Inferior parietal cortex (tissue), 1 donor: ENCODE measurements around the gene PLAAT2.
"Not testable (repeated sequence)": the region's sequence is repeated elsewhere in the genome, so short reads cannot be mapped to it uniquely, and the experiment has no call there.

ENCODE experiments used
- DNase-seq: peaks from one replicate; pipeline ENCODE4 v3.0.0-alpha.2; 2016; ENCODE audit errors: extremely low spot score

Gene PLAAT2

DNA sequence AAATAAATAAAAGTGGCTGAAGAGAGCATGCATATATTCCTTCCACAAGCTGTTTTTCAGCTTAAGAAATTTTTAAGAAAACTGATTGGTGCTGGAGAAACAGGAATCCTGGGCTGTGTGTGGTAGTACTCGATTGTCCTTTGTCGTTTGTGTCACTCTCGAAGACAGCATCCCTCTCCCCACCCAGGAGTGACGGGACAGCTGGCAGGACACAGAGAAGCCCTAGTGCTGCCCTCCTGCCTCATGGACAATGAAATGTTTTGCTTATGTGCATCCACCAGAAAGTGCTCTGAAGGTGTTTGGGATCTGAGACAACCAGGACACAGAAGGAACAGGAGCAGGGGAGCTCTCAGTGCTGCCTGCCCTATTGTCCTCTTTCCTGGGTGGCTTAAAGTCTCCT is 13.8 kb downstream of the PLAAT2 start:
- DNase-seq = no peak

DNA sequence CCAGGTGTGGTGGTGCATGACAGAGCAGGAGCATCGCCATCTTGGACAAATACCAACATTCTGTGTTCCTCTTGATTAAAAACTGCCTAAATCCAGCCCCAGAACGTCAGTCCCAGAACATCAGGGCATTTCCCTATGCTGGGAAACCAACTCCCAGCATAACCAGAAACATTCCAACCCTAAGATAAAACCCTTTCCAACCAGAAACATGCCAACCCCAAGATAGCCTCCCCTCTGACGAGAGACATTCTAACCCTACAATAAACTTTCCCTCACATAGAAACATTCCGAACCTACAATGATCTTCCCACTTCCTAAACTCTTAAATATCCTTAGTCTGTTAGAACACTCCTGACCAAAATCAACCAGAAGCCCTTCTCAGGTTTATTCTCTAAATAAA is 15.0 kb downstream of the PLAAT2 start:
- no peak for DNase-seq

DNA sequence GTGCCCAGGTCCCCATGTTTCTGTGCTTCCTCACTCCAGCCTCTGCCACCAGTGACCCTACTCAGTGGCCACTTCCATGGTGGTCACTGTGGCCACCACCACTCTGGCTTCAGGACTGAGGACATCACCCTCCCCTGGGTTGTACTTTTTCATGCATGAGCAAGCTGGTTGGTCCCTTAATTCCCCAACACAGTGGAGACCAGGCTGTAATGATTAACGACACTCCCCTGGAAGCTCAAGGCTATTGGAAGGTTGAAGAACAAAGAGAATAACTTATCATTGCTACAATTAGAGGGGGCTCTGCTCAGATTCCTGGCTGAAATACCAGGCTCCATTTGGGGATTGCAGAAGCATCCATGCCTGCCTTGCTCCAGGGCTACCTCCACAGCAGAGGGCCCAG is 16.1 kb downstream of the PLAAT2 start:
- DNase-seq = no peak

DNA sequence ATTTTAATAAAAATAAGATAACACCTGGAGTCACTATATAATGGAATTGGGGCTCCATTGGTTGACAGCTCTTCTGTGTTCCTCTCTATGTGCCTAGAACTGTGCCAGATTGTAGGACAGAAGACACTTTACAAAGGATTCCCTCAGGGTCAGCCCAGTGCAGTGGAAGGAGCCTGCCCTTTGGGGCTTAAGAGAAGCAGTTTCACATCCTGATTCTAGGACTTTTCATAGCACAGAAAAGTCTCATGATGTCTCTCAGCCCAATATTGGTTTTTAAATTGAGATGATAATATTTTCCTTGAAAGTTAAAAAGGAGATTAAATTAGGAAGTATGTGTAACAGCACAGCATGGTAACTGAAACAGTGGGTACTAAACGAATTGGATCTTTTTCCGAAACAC is 19.5 kb downstream of the PLAAT2 start:
- DNase-seq = no peak

DNA sequence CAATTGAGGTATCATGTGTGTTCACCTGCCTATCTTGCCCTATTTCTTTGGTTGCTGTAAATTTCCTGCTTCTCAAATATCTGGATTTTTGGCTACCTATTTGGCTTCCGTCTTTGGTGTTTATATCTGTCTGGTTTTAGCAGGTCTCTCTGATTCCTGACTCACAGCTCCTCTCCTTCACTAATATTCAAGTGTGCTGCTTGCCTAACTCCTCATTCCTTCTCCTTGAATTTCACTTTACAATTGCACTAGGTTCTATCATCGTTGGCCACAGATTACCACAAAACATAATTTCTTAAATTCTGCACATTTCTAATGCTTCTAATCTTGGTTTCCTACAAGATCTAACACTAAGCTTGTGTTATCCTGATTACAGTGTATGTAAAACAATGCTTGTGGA is 20.7 kb downstream of the PLAAT2 start:
- not testable (repeated sequence) for DNase-seq

DNA sequence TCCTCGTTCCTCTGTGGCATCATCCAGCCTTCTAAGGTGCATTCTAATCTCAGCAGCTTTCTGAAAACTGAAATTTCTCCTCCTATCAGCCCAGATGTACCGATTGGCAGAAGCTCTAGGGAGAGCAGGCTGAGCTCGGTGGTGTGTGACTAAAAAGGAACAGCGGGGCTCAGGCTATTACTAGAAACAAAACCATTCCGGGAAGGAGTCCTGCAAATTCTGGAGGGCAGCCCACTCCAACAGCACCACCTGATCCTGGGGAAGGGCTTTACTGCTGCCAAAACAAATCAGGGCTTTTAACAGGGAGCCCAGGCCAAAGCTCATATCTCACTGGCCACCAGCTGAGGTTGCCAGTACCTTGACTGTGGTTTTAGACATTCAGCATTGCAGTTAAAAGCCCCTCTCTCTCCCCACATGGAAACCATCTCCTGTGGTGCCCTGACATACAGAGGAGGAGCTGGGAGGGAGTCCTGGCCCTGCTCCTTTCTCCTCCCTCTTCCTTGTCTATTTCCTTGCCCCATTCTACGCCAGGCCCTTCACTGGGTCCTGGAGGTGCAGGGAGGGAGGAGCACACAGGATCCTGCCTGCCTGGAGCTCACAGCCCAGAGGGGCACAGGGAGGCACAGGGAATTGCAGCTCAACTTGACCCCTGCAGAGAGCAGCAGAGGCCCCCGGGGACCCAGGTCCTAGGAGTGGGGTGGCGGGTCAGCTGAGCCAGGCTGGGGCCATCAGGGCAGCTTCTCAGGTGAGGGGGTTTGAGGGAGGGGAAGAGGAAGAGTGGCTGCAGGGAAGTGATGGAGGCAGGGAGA is 25.7 kb downstream of the PLAAT2 start:
- peak; percentile 72 for DNase-seq

DNA sequence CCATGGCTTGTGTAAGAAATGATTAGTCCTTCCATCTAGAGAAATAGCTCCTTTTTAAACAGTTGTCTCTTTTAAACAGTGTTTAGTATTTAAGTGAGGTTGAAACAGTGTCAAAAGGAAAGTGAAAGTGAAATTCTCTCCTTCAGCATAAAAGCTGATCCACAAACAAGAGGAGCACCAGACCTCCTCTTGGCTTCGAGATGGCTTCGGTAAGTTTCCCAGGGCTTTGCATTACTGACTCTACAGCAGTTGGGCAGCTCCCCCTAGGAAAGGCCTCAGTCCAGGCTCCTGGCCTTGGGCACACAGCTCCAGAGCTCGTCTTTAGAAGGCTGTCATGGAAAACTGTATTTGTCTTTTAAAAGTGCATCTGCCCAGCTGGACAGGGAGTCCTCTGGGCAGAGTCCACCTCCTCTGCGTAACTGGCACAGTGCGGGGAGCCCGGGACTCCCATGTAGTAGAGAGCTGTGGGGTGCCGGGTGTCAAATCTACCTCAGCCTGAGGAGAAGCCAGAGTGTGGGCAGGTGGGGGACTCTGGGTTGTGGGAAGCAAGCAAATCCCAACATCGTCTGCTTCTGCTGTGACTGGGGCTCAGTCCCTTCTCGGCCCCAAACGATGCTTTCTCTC is 26.4 kb downstream of the PLAAT2 start, which contains the start of gene PLAAT4:
PLAAT4 (plus strand) TSS at position 140 of the 624 bp plus-strand sequence; CDS start at position 201, 61 bp downstream.
- DNase-seq = peak; percentile 72

DNA sequence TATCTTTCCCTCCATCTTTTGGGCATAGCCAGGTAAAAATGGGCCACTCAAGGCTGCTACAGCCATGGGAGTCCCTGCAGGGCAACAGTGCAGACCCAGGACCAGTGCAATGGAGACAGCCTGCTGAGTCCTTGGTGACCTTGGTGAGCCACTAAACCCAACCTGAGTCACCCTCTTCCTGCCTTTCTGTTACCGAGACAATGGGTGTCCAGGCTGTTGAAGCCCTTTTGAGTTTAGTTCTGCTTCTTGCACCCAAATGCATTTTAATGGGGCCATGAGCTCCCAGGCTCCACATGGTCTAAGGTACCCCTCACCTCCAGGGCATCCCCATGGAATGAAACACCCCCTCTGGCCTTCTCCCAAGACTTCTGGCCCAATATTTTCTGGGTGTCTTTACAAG is 27.4 kb downstream of the PLAAT2 start:
- DNase-seq = no peak

DNA sequence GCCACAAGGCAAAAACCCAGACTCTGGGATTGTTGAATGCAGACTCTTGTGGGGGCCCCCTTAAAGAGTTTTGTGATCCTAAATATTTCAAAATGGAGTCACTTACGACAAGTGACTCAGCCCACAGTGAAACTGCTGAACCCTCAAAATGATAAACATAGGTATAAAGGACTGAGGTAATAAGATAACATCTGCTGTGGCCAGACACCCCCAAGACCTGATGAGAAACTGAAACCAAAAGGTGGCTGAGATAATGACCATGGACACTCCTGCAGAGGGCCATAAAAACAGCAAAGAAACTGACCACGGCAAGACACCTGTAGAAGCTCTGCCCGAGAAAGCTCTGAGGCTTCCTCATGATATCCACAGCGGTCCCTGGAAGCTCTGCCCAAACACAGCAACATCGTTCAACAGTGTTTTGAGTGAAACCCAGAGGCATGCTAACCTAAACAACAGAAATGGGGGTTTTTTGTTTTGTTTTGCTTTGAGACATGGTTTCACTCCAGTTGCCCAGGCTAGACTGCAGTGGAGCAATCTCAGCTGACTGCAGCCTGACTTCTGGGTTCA is 28.2 kb downstream of the PLAAT2 start:
- no peak for DNase-seq

DNA sequence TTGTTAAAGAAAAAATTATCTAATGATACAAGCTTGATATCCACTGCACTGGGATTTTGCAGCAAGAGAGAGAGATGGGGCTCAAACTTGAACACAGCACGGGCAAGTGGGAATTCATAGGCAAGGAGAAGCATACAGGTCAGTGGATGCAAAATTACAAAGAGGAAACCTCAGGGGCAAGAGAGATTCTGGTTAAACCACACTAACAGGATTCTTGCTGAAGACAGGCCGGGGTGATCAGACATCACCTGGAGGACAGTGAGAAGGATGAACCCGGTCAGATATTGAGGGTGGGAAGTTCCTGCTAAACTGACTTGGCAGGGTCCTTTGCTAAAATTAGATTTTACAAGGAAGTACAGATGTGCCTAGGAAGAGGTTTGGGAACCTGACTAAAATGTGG is 29.1 kb downstream of the PLAAT2 start:
- no peak for DNase-seq

DNA sequence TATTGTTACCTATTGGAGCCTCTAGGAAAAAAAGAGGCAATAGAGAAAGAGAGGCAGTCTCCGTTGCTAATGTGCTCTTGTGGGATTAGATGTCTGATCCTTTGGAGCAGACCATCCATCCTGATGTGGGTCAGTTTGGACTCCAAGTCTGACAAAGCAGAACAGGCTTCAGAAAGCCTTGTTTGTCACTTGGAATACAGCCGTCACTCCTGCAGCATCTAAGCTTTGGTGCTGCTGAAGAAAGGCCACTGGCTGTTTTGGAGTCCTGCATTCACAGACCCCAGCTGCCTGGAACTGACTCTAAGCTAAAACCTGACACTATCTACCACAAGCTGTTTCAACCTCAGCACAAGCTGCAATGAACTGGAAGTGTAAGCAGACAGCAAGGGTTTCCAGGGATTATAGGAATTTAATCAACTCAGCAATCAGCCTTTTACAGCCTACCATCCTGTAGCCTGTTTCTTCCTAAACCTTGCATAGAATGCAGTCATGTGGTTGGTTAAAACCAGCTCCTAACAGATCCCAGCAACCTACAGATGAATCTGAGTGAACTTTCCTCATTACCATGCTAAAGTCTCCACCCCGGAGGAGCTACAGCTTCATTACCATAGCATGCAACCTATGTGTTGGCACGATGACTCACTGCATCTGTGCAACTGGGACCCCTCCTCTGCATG is 30.2 kb downstream of the PLAAT2 start:
- no peak for DNase-seq

DNA sequence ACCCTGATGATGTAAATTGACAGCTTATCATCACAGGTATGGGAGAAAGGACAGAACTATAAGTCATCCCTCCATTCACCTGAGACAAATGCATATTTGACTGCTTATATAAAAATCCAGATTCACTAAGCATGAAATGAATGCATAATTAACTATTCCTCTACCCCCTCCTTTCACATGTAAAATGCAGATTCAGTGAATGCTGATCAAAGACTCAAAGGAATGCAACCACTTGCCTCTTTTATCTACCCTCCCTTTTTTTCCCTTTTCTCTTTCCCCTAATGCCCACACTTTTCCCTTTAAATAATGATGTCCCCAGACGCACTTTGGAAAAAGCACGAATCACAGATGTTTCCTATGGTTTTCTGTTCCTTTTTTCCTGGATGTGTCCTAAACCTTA is 31.1 kb downstream of the PLAAT2 start:
- DNase-seq = no peak

DNA sequence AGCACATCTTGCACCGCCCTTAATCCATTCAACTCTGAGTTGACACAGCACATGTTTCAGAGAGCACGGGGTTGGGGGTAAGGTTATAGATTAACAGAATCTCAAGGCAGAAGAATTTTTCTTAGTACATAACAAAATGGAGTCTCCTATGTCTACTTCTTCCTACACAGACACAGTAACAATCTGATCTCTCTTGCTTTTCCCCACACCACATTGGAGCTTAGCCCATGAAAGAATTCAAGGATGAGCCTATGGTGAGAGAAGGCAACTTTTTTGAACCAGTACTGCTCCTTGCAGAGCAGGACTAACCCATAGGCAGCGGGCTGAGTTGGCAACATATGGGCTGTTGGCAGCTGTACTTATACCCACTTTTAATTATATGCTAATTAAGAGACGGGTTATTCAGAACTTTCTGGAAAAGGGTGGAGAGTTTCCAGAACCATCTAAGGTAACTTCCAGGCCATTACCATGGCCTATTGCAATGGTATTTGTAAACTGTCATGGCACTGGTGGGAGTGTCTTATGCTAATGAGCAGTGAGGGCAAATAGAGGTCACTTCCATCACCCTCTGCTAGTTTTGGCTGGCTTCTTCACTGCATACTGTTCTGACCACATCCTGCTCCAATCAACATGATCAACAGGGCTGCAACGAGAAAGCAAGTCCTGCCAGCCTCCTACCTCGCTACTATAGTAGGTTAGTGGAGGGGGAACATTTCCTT is 31.9 kb downstream of the PLAAT2 start:
- DNase-seq = not testable (repeated sequence)

DNA sequence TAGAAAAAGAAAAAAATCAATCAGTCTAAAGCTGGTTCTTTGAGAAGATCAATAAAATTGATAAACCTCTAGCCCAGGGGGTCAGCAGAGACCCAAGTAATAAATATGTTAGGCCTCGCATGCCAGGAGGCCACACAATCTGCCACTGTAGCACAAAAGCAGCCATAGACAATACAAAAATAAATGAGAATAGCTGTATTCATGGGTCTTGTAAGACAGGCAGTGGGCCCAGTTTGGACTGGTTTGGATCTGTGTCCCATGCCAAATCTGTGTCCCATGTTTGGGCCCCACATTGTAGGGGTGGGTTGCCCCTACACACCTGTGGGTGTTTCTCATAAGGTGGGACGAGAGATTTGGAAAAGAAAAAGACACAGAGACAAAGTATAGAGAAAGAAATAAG is 33.2 kb downstream of the PLAAT2 start:
- DNase-seq = peak; percentile 61

DNA sequence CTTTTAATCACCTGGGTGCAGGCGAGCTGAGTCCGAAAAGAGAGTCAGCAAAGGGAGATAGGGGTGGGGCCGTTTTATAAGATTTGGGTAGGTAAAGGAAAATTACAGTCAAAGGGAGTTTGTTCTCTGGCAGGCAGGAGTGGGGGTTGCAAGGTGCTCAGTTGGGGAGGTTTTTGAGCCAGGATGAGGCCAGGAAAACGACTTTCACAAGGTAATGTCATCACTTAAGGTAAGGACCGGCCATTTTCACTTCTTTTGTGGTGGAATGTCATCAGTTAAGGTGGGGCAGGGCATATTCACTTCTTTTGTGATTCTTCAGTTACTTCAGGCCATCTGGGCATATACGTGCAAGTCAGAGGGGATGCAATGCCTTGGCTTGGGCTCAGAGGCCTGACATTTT is 33.8 kb downstream of the PLAAT2 start:
- DNase-seq = not testable (repeated sequence)

DNA sequence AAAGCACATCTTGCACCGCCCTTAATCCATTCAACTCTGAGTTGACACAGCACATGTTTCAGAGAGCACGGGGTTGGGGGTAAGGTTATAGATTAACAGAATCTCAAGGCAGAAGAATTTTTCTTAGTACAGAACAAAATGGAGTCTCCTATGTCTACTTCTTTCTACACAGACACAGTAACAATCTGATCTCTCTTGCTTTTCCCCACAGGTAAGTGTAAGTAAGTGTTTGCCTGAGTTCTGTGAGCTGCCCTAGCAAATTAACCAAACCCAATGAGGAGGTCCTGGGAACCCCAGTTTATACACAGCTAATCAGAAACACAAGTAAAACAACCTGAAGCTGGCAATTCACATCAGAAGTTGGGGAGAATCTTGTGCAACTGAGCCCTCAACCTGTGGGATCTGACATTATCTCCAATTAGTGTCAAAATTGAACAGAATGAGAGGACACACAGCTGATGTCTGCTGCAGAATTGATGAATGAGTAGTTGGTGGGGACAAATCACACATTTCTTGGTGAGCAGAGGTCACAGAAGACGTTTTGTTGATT is 34.4 kb downstream of the PLAAT2 start:
- not testable (repeated sequence) for DNase-seq

DNA sequence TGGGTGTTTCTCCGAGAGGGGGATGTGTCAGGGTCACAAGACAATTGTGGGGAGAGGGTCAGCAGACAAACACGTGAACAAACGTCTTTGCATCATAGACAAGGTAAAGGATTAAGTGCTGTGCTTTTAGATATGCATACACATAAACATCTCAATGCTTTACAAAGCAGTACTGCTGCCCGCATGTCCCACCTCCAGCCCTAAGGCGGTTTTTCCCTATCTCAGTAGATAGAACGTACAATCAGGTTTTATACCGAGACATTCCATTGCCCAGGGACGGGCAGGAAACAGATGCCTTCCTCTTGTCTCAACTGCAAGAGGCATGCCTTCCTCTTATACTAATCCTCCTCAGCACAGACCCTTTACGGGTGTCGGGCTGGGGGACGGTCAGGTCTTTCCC is 35.0 kb downstream of the PLAAT2 start:
- DNase-seq = not testable (repeated sequence)

DNA sequence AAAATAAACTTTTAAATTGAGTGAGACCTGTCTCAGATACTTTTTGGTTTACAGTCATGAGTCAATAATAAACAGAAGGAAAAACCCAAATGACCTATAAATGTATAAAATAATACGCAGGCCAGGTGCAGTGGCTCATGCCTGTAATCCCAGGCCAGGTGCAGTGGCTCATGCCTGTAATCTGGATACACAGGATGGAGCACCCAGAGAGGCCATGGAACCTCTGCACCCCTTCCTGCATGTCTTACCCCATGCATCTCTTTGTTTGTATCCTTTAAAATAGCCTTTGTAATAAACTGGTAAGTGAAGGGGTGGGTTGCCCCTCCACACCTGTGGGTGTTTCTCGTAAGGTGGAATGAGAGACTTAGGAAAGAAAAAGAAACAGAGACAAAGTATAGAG is 35.5 kb downstream of the PLAAT2 start:
- DNase-seq = no peak

DNA sequence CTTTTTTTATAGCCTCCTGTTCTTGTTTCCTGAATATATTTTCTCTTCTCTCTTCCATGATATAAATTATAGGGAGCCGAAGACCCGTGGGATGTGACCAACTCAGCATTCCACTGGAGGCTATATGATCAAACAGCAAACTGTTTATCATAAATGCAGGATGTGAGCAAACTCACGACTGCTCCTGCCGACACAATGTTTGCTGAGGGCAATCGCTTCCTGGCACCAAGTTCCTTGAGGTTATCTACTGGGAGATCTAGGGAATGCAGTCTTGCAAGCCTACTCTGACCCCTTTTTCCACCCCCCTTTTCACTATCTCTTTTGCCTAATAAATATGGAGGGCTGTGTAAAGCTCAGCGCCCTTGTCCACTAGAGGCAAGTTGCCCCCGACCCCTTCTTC is 40.0 kb downstream of the PLAAT2 start:
- DNase-seq = no peak

DNA sequence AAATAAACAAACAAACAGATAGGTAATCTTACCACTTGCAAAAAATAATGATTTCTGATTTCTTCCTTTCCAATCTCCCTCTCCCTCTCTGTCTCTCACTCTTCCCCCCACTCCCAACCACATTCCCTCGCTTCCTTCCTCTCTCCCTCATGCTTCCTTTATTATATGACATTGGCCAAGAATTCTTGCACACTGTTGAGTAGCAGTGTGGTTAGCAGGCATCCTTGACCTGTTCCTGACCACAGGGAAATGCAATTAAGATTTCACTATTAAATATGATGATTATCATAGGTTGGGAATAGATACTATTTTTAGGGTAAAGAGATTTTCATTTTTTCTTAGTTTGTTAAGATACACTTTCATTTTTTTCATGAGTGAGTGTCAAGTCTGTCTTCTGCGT is 41.3 kb downstream of the PLAAT2 start:
- DNase-seq = no peak

DNA sequence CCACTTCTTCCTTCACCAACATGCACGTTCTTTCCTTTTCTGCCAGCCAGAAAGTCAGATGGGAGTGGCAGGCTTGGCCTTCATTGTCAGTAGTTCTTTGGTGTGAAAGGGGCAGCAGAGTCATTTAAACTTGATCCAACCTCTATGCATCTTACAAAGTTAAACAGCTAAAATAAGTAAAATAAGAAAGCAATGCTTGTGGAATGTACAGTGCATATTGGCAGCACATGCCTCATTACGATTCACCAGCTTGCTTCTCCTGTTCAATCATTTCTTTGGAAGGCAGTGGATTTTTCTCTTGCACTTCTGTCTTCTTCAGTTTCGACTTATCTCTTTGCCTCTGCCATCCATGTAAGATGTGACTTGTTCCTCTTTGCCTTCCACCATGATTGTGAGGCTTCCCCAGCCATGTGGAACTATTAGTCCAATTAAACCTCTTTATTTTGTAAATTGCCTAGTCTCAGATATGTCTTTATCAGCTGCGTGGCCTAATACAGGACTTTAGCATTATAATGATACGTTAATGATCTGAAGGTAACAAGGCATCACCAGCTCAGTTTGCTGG is 42.5 kb downstream of the PLAAT2 start:
- DNase-seq = no peak
